SH-SY5Y (cell line): Measurements from ENCODE around the gene HSPB8.

Experiments used
- GATA2 ChIP-seq: IDR thresholded peaks from 2 replicates; pipeline ENCODE4 v1.6.1; 2011; ENCODE audit warnings: mild to moderate bottlenecking, low read depth, low read length
- GATA3 ChIP-seq: IDR thresholded peaks from 2 replicates; pipeline ENCODE4 v1.6.1; 2011; ENCODE audit warnings: low read depth, mild to moderate bottlenecking, low read length, moderate library complexity

The HSPB8 gene

GRCh38 chr12:119178544-119179334 is at the start of gene HSPB8:
Gene HSPB8, plus strand, starts transcription at chr12:119178931. Its CDS starts 382 bp downstream, at chr12:119179313.
- TF ChIP-seq GATA2 (no peak), GATA3 (no peak)

- no peak for TF ChIP-seq GATA2
- no peak for TF ChIP-seq GATA3
Observed at GRCh38 chr12:119129827-119130434, 48.8 kb upstream of the HSPB8 start.

DNA sequence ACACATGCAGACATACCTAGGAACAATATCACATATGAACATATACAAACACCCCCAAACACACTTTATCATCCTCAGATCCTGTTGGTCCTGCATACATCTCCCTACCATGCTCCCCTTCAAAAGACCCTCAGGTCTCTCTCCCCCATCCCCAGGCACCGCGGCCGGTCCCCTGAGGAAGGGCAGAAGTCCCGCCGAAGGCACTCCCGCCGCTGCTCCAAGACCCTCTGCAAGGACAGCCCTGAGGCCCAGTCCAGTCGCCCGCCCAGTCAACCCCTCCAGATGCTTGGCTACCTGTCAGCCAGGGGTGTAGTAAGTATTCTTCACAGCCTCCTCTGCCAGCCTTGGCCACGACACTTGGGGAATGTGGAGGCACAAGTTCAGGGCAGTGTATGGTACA is 48.2 kb upstream of the HSPB8 start:
- TF ChIP-seq GATA2 = no peak
- no peak for TF ChIP-seq GATA3

DNA sequence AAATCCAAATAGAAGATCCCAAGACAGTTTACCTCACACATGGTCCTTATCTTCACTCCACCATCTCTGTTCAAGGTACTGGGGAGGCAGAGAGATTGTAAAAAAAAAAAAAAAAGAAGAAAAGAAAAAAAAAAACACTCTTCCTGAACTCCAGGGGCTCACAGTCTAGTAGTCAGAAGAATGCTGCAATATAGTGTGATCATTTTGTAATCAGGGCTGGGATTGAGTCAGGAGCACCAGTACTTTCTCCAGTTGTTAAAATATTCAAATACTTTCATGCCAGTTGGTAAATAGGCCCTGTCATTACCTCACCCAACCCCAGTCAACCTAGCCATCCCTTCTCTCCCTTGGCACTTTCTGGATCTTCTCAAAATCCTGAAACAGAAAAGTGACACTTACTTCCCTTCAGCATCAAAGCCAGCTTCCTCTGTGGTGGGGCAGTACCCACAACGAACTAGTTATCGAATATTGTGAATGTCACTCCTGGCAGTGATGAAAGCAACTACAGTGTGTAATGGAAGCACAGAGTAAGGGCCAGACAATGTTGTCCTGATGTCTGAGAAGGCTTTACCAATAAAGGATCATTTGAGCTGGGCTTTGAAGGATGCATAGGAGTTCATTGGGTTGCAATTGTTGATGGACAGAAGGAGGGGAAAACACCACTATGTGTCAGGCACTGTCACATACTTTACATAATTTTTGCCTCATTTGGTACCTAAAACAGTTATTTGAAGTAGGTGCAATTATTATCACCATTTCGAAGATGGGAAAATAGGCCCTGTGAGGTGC is 44.3 kb upstream of the HSPB8 start:
- no peak for TF ChIP-seq GATA2
- TF ChIP-seq GATA3 = no peak

- TF ChIP-seq GATA3 (no peak), GATA2 (no peak)
Observed at GRCh38 chr12:119136811-119137410, 41.8 kb upstream of the HSPB8 start.

DNA sequence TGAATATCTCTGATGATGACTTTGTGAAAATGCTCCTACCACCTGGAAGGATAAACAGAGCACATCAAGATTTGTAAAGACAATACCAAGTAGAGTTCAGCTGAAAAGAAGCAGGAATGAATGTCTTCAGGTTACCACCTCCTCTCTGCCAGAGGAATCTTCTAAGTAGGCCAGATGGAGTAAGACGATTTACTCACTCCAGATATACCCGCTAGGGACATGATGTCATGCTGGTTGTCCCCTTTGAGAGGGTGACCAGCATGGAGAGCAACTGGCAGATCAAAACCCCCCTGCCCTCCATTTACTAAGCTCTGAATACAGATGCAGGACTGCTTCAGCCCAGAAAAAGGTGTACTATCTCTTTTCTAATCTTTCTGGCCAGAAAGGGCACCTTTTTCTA is 39.3 kb upstream of the HSPB8 start:
- TF ChIP-seq GATA2 (no peak), GATA3 (no peak)

- no peak for TF ChIP-seq GATA2
Observed at GRCh38 chr12:119145367-119145766, 33.4 kb upstream of the HSPB8 start.

- TF ChIP-seq GATA2 (no peak), GATA3 (no peak)
Observed at GRCh38 chr12:119147847-119148448, 30.8 kb upstream of the HSPB8 start.

DNA sequence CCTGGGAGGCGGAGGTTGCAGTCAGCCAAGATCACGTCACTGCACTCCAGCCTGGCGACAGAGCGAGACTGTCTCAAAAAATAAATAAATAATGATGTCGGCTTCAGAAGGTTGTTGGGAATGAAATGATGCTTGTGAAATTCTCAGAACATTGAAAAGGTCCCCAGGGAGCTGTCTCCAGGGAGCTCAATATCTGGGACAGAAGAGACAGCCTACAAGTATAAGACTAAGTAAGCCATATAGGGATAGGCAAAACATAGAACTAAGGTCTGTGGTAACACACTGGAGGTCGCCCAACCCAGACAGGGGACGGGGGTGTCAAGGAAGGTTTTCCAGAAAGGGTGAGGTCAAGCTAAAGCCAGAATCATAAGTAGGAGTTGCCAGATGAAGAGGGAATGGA is 29.5 kb upstream of the HSPB8 start:
- TF ChIP-seq GATA3 (no peak), GATA2 (no peak)

- TF ChIP-seq GATA3 = no peak
- no peak for TF ChIP-seq GATA2
Observed at GRCh38 chr12:119151445-119152026, 27.2 kb upstream of the HSPB8 start.

DNA sequence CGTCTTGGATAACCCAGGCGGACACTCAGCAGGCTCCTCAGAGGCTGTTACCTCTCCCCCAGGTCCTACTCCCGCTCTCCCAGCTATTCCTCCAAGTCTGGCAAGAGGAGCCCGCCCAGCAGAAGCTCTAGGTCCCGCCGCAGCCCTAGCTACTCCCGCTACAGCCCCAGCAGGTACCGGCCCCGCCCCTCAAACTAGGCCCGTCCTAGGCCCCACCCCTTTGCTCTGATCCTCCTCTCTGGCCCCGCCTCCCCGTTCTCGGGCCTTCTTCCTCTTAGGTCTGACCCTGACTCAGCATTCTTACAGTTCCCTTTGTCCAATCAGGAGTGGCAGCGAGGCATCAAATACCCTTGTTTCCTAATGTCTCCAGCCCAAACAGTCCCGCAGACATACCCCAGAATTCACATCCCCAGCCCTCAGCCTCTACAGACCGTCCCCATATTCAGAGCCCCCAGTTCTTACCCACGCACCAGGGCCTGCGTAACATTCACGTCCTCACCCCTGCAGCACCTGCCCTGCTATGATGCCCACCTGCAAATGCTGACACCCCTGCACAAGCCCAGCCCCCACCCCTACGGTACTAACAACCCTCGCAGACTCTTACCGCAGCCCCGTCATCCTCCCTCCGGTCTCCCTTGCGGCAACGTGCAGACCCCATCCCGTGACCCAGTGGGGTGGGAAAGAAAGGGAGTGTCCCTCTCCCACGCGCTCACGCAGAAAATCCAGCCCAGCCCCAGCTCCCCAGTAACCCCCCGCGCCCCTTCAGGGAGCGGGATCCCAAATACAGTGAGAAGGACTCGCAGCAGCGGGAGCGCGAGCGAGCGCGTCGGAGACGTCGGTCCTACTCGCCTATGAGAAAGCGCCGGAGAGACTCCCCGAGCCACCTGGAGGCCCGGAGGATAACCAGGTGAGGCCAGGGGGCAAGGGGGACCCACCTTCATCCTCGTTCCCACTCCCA is 25.0 kb upstream of the HSPB8 start:
- TF ChIP-seq GATA3 (no peak), GATA2 (no peak)

DNA sequence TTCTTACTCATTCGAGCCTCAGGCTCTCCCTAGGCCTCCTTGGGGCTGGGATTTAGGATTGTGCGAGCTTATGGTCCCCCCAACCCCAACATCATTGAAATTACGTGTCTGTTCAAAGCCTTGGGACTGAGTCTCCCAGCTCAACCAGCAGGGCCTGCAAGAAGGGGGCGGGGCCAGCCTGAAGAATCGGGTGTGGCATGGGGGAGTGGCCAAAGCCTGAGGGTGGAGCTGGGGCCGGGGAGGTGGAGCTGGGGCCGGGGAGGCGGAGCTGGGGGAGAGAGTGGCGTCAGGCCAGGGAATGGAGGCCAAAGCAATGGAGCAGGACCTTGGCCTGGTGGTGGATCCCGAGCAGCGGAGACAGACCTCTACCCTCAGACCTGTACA is 24.3 kb upstream of the HSPB8 start:
- no peak for TF ChIP-seq GATA3
- no peak for TF ChIP-seq GATA2

DNA sequence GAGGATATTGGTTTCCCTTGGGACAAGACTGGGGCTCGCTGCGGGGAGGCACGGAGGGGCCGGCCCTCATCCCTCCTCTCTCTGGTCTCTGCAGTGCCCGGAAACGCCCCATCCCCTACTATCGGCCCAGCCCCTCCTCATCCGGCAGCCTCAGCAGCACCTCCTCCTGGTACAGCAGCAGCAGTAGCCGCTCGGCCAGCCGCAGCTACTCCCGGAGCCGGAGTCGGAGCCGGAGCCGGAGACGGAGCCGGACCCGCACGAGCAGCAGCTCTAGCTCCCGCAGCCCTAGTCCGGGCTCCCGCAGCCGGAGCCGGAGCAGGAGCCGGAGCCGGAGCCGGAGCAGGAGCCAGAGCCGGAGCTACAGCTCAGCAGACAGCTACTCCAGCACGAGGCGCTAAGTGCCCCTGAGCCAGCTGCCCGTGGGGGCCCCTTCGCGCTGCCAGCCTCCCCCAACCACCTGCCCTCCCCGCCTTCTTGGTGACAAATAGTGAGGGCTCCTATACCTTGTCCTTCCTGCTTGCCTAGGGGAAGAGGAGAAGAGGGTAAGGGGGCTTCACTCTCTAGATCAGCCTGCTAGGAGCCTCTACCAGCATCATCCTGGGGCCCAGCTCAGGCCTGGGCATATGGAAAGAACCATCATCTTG is 22.2 kb upstream of the HSPB8 start:
- TF ChIP-seq GATA3 = no peak
- TF ChIP-seq GATA2 = no peak
